SU-DHL-6 (cell line): ENCODE data around the gene PRSS37.

Source experiments
- H2AFZ ChIP-seq: fragments of 200-600 bp; sonication (generic); 2 replicates; pipeline ENCODE4 v1.6.1; 2014; ENCODE audit warnings: low read depth, mild to moderate bottlenecking, moderate library complexity, mixed read lengths, antibody characterized with exemption, low read length; ENCODE audit not compliant: severe bottlenecking
- H3F3A ChIP-seq: fragments of 200-600 bp; shearing (Covaris generic); 2 replicates; pipeline ENCODE4 v1.6.0; 2016; ENCODE audit warnings: antibody characterized with exemption, mild to moderate bottlenecking; ENCODE audit not compliant: insufficient read depth
- H3K27ac ChIP-seq: fragments of 200-600 bp; sonication (generic); 2 replicates; pipeline ENCODE4 v1.5.1; 2016; ENCODE audit warnings: low read depth, mild to moderate bottlenecking, low read length, moderate library complexity, mixed read lengths
- H3K27me3 ChIP-seq: fragments of 200-600 bp; sonication (generic), shearing (Covaris generic); 2 replicates; pipeline ENCODE4 v1.6.0; 2014; ENCODE audit warnings: mild to moderate bottlenecking, low read length
- H3K36me3 ChIP-seq: fragments of 200-600 bp; sonication (generic); 2 replicates; pipeline ENCODE4 v1.6.1; 2014; ENCODE audit warnings: mild to moderate bottlenecking, low read length, mixed read lengths
- H3K4me2 ChIP-seq: fragments of 300-600, 200-600 bp; shearing (Covaris generic), sonication (generic); 2 replicates; pipeline ENCODE4 v1.6.0; 2014; ENCODE audit warnings: low read length, low read depth, mild to moderate bottlenecking; ENCODE audit not compliant: poor library complexity, severe bottlenecking
- H3K4me3 ChIP-seq: fragments of 200-600 bp; sonication (generic); 2 replicates; pipeline ENCODE4 v1.5.1; 2014; ENCODE audit warnings: antibody characterized with exemption, low read length, mild to moderate bottlenecking, mixed read lengths; ENCODE audit not compliant: insufficient read depth, poor library complexity, severe bottlenecking
- H3K79me2 ChIP-seq: fragments of 200-600 bp; sonication (generic); 2 replicates; pipeline ENCODE4 v1.6.1; 2014; ENCODE audit warnings: mild to moderate bottlenecking, low read length, moderate library complexity; ENCODE audit not compliant: insufficient read depth
- H3K9ac ChIP-seq: fragments of 200-600 bp; sonication (generic); 2 replicates; pipeline ENCODE4 v1.7.0; 2014; ENCODE audit warnings: mild to moderate bottlenecking, low read length
- H3K9me2 ChIP-seq: fragments of 200-600 bp; sonication (generic); replicated peaks from 2 replicates; pipeline ENCODE4 v1.6.1; 2014; ENCODE audit warnings: low read length; ENCODE audit not compliant: insufficient read depth
- H3K9me3 ChIP-seq: fragments of 200-600 bp; sonication (generic); 2 replicates; pipeline ENCODE4 v1.6.1; 2014; ENCODE audit warnings: low read length, mixed read lengths; ENCODE audit not compliant: insufficient read depth
- H4K20me1 ChIP-seq: fragments of 200-600 bp; sonication (generic); 2 replicates; pipeline ENCODE4 v1.6.1; 2014; ENCODE audit warnings: low read depth, mild to moderate bottlenecking, antibody characterized with exemption, low read length, moderate library complexity, mixed read lengths
- EZH2phosphoT487 ChIP-seq: fragments of 200-600 bp; sonication (generic), shearing (Covaris generic); conservative IDR thresholded peaks from 2 replicates; pipeline ENCODE4 v1.6.1; 2018; ENCODE audit warnings: mild to moderate bottlenecking, antibody characterized with exemption, low read length, moderate library complexity, mixed read lengths
- TF ChIP-seq, protein P1 (sequence below): fragments of 200-600 bp; sonication (generic); IDR thresholded peaks from one replicate; pipeline ENCODE4 v1.5.1; 2017; ENCODE audit warnings: antibody characterized with exemption, mild to moderate bottlenecking, low read length, moderate library complexity; ENCODE audit not compliant: insufficient read depth, poor library complexity, severe bottlenecking

PRSS37 gene

DNA sequence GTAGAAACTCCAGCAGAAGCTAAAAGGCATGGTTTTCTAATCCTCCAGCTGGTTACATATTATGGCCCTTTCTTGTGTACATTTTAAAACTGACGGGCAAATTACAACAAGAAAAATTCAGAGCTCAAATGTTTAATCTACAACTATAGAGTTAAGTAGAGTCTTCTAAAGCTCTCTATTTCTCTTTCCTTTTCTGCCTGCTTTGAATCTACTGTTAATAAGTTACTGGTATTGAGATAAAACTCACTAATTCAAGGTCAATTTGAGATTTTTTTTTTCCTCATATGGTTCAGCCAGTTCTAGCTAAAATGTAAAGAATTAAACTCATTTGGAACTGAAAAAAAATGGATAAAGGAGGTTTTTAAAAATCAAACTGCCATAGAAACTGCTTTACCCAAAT is 1.6 kb upstream of the PRSS37 start:
- no peak overlapping the region for H3K9ac ChIP-seq
- no peak overlapping the region for H2AFZ ChIP-seq
- H3K4me2 ChIP-seq: no peak overlapping the region
- no peaks in the 10 kb centered on the region for H3K9me2 ChIP-seq
- H3F3A ChIP-seq: no peaks in the 10 kb centered on the region
- no peaks in the 10 kb centered on the region for H4K20me1 ChIP-seq
- no peaks in the 10 kb centered on the region for H3K36me3 ChIP-seq
- H3K27ac ChIP-seq: no peak overlapping the region
- no peaks in the 10 kb centered on the region for H3K79me2 ChIP-seq
- no peak for TF ChIP-seq EZH2phosphoT487
- TF ChIP-seq, protein P1, sequence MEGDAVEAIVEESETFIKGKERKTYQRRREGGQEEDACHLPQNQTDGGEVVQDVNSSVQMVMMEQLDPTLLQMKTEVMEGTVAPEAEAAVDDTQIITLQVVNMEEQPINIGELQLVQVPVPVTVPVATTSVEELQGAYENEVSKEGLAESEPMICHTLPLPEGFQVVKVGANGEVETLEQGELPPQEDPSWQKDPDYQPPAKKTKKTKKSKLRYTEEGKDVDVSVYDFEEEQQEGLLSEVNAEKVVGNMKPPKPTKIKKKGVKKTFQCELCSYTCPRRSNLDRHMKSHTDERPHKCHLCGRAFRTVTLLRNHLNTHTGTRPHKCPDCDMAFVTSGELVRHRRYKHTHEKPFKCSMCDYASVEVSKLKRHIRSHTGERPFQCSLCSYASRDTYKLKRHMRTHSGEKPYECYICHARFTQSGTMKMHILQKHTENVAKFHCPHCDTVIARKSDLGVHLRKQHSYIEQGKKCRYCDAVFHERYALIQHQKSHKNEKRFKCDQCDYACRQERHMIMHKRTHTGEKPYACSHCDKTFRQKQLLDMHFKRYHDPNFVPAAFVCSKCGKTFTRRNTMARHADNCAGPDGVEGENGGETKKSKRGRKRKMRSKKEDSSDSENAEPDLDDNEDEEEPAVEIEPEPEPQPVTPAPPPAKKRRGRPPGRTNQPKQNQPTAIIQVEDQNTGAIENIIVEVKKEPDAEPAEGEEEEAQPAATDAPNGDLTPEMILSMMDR: no peak
- no peaks in the 10 kb centered on the region for H3K27me3 ChIP-seq
- no peaks in the 10 kb centered on the region for H3K9me3 ChIP-seq
- H3K4me3 ChIP-seq: no peak overlapping the region

DNA sequence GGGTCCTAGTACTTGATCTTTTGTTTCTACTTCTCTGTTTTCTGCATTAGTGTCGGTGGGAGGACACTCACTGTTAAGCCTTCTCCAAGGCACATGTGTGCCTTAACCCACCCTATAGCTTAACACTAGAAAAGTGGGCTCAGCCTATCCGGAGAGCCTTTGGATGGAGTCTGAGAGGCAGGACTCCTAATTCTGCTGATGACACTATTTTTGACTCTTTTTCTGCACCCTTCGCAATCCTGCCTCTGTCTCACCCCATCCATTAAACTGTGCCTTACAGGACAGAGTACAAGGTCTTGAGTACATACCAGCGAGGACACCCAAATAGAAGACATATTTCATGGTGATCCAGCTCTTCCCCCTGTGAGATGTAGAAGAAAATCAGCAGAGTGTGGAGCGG is 577 bp downstream of the PRSS37 start:
- Histone ChIP-seq H2AFZ (no peak overlapping the region), H3K27ac (no peak overlapping the region), H3K4me3 (no peak overlapping the region), H3K9me3 (no peaks in the 10 kb centered on the region), H3K27me3 (no peaks in the 10 kb centered on the region), H3K9me2 (no peaks in the 10 kb centered on the region), H4K20me1 (no peaks in the 10 kb centered on the region), H3F3A (no peaks in the 10 kb centered on the region), H3K4me2 (no peak overlapping the region), H3K79me2 (no peaks in the 10 kb centered on the region), H3K36me3 (no peaks in the 10 kb centered on the region), H3K9ac (no peak overlapping the region)
- no peak for TF ChIP-seq EZH2phosphoT487
- TF ChIP-seq, protein P1: no peak

DNA sequence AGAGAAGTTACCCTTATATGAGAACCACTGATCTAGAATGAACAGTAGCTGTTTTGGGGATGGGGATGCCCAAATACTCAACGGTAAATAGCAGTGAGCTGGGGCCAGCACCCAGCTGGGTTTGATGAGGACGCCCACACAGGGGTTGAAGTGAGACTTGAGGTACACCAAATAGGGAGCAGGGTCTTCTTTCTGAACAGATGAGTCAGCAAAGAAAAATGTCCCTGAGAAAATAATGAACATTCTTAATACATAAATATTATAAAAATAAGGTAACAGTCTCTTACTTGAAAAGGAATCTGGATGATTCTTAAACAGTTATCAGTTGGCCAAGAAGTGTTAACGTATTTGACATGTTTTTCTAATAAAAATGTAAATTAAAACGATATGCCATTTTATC is 2.0 kb downstream of the PRSS37 start:
- Histone ChIP-seq H3K27ac (no peak overlapping the region), H3K4me2 (no peak overlapping the region), H3K9me3 (no peaks in the 10 kb centered on the region), H4K20me1 (no peaks in the 10 kb centered on the region), H3K79me2 (no peaks in the 10 kb centered on the region), H3K36me3 (no peaks in the 10 kb centered on the region), H2AFZ (no peak overlapping the region), H3K27me3 (no peaks in the 10 kb centered on the region), H3K9me2 (no peaks in the 10 kb centered on the region), H3K4me3 (no peak overlapping the region), H3F3A (no peaks in the 10 kb centered on the region), H3K9ac (no peak overlapping the region)
- TF ChIP-seq EZH2phosphoT487: no peak

DNA sequence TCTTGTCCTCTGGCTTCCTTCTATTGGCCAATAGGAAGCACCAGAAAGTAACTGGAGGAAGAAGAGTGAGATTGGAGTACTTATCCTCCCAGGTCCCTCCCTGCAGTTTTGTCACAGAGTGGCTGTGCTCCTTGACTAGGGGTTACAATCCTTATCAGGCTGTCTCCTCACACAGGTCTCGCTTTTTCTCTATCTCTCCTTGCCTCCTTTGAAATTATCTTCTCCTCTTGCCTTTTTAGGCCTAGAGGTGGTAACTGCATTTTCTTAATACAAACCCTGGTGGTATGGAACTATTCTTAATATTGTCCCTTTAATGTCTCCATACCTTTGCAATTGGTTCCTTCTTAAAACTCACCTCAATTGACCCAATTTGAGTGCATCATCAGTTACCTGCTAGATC is 2.7 kb downstream of the PRSS37 start:
- Histone ChIP-seq H3K79me2 (no peaks in the 10 kb centered on the region), H3K4me2 (no peak overlapping the region), H3K9me3 (no peaks in the 10 kb centered on the region), H3K9me2 (no peaks in the 10 kb centered on the region), H3K4me3 (no peak overlapping the region), H3K27me3 (no peaks in the 10 kb centered on the region), H3K27ac (no peak overlapping the region), H3F3A (no peaks in the 10 kb centered on the region), H4K20me1 (no peaks in the 10 kb centered on the region), H3K36me3 (no peaks in the 10 kb centered on the region), H3K9ac (no peak overlapping the region), H2AFZ (no peak overlapping the region)
- TF ChIP-seq, protein P1: no peak
